ENCODE measurements around the gene CHRNA9.

GRCh38 chr4:40285692-40286091 lies 49.4 kb upstream of the CHRNA9 start:
- no peak for TF ChIP-seq POLR2AphosphoS5 (IDR thresholded peaks at IDR 0.05; ENCODE audit: low read depth, low read length)
- TF ChIP-seq POLR2A (IDR thresholded peaks at IDR 0.05; ENCODE audit: low read depth, low read length) = no peak
- no peak for TF ChIP-seq TAF1 (IDR thresholded peaks at IDR 0.05; ENCODE audit: borderline replicate concordance, low read depth, low read length)

All from GM12892 (cell line).